Measurements from ENCODE around the gene GTF3A. TPM values are rescaled to one million over a fixed set of nuclear protein-coding genes. Genes with fewer than 3 reads are reported as not detected.

The GTF3A gene
- total and polyA plus RNA-seq, 2 of the 8 experiments (the other 6 are each of a cell fraction or from before 2014, with no cell fraction given) = 41.6 to 96.5 TPM

GRCh38 chr13:27463500-27463899, 39.1 kb downstream of the GTF3A start:
- no peak overlapping the region for H3K56ac ChIP-seq (replicated peaks; ENCODE audit: insufficient read length, low read depth, low read length)
- no peak overlapping the region for H4K91ac ChIP-seq (replicated peaks; ENCODE audit: insufficient read length, low read length)
- H3K79me1 ChIP-seq (ENCODE audit: low read depth, low read length) = no peaks in the 10 kb centered on the region
- no peak overlapping the region for H2AK5ac ChIP-seq (ENCODE audit: low read depth, low read length)
- H3K18ac ChIP-seq (ENCODE audit: extremely low read depth, low read length) = no peak overlapping the region
- ChIA-PET CTCF (ENCODE audit: partially characterized antibody) (interaction anchor here (1.0 to 1.3 kb wide), 2 partner anchors 70 to 101 kb away, joined by 3 read pairs; no protein-coding TSS in a partner anchor), POLR2A (ENCODE audit: partially characterized antibody) (interaction anchor here (1.6 kb wide), 1 partner anchor 12 kb away, joined by 5 read pairs; no protein-coding TSS in a partner anchor)
- no peak overlapping the region for H4K5ac ChIP-seq (ENCODE audit: insufficient read length, low read depth, low read length)
- H3K9ac ChIP-seq (replicated peaks in 1 of 4; ENCODE audit: extremely low read depth in 1 of 4, low read depth in 3 of 4, low read length in 3 of 4) = no peak overlapping the region
- H3K4ac ChIP-seq (replicated peaks; ENCODE audit: insufficient read length, low read depth, low read length) = no peak overlapping the region
- no peaks in the 10 kb centered on the region; a peak in 1 of 7 replicates for H3K27me3 ChIP-seq (replicated peaks in 1 of 4; ENCODE audit: control insufficient read depth in 3 of 4, extremely low read depth in 1 of 4, insufficient read depth in 3 of 4, low read length in 3 of 4)
- H3K36me3 ChIP-seq (ENCODE audit: control insufficient read depth in 2 of 4, insufficient read depth in 4 of 4, low read length in 3 of 4) = no peaks in the 10 kb centered on the region
- no peak overlapping the region for H4K8ac ChIP-seq (ENCODE audit: extremely low read depth, insufficient read depth, low read length)
- H2BK5ac ChIP-seq (ENCODE audit: low read depth, low read length) = no peak overlapping the region
- no peak overlapping the region for H3K4me2 ChIP-seq (ENCODE audit: insufficient read depth in 1 of 2, low read depth in 2 of 2, low read length in 2 of 2)
- H3K4me1 ChIP-seq (replicated peaks in 1 of 4; ENCODE audit: control insufficient read depth in 3 of 4, insufficient read depth in 4 of 4, low read length in 3 of 4) = no peaks in the 10 kb centered on the region
- H2BK12ac ChIP-seq (ENCODE audit: low read depth, low read length) = no peak overlapping the region
- no peak overlapping the region for H3K14ac ChIP-seq (ENCODE audit: insufficient read length)
- H3K79me2 ChIP-seq (ENCODE audit: control insufficient read depth in 1 of 2, insufficient read depth in 2 of 2, low read length in 2 of 2) = no peaks in the 10 kb centered on the region
- H3K23ac ChIP-seq (ENCODE audit: insufficient read length) = no peak overlapping the region
- DNase-seq (ENCODE audit: low read depth in 1 of 2, low spot score in 2 of 2) (no peak), FAIRE-seq (no peak)
- H2AFZ ChIP-seq (ENCODE audit: low read length) = 0 out of 2 replicates have a peak overlapping the region, but pooled peaks have one; percentile 14
- H3K4me3 ChIP-seq (ENCODE audit: extremely low read depth in 1 of 4, insufficient read depth in 2 of 4, low read depth in 3 of 4, low read length in 4 of 4) = no peak overlapping the region
- H4K20me1 ChIP-seq (replicated peaks in 1 of 2; ENCODE audit: control insufficient read depth in 1 of 2, insufficient read depth in 2 of 2, low read length in 2 of 2) = no peaks in the 10 kb centered on the region
- H2BK120ac ChIP-seq (replicated peaks; ENCODE audit: low read depth, low read length) = no peak overlapping the region
- no peak overlapping the region for H2BK15ac ChIP-seq (ENCODE audit: low read length)
- H3K27ac ChIP-seq (ENCODE audit: low read depth, low read length) = no peak overlapping the region
- WGBS, 2 experiments (ENCODE audit: extremely low coverage in 1 of 2, insufficient coverage in 1 of 2, insufficient read length in 1 of 2, insufficient replicate concordance in 2 of 2, low coverage in 1 of 2, low lambda C conversion rate in 2 of 2, missing lambda C conversion rate in 1 of 2) = 78% methylated on average over 6 of the region's 6 CpGs; no CpG with 5 or more reads in 1 of the 2 experiments
- no peaks in the 10 kb centered on the region for H3K23me2 ChIP-seq (ENCODE audit: low read depth, low read length)
- H3K9me3 ChIP-seq (ENCODE audit: insufficient read depth in 2 of 2, low read depth in 1 of 2, low read length in 1 of 2) = no peaks in the 10 kb centered on the region; a peak in 1 of 4 replicates
- no peak overlapping the region for H2BK20ac ChIP-seq (ENCODE audit: low read length)
- TF ChIP-seq, protein P1, sequence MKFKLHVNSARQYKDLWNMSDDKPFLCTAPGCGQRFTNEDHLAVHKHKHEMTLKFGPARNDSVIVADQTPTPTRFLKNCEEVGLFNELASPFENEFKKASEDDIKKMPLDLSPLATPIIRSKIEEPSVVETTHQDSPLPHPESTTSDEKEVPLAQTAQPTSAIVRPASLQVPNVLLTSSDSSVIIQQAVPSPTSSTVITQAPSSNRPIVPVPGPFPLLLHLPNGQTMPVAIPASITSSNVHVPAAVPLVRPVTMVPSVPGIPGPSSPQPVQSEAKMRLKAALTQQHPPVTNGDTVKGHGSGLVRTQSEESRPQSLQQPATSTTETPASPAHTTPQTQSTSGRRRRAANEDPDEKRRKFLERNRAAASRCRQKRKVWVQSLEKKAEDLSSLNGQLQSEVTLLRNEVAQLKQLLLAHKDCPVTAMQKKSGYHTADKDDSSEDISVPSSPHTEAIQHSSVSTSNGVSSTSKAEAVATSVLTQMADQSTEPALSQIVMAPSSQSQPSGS (IDR thresholded peaks at IDR 0.05; ENCODE audit: low read length) = no peak
- TF ChIP-seq PHF8 (conservative IDR thresholded peaks at IDR 0.05; ENCODE audit: low read depth, low read length) = no peak
- no peak for TF ChIP-seq SIN3A (conservative IDR thresholded peaks at IDR 0.05 in 1 of 2, IDR thresholded peaks at IDR 0.05 in 1 of 2; ENCODE audit: low read depth in 1 of 2, low read length in 2 of 2)
- no peak for TF ChIP-seq RBBP5 (IDR thresholded peaks at IDR 0.05; ENCODE audit: borderline replicate concordance, low read depth, low read length)
- TF ChIP-seq, protein P2, sequence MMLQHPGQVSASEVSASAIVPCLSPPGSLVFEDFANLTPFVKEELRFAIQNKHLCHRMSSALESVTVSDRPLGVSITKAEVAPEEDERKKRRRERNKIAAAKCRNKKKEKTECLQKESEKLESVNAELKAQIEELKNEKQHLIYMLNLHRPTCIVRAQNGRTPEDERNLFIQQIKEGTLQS (IDR thresholded peaks at IDR 0.05; ENCODE audit: insufficient read depth, low read depth, low read length) = no peak
- no peak for TF ChIP-seq SP4 (IDR thresholded peaks at IDR 0.05; ENCODE audit: low read length)
- no peak for TF ChIP-seq TEAD4 (IDR thresholded peaks at IDR 0.05; ENCODE audit: low read depth, low read length)
- TF ChIP-seq RXRA (IDR thresholded peaks at IDR 0.05; ENCODE audit: insufficient read depth, low read depth, low read length) = no peak
- TF ChIP-seq GTF2F1 (IDR thresholded peaks at IDR 0.05; ENCODE audit: borderline replicate concordance, low read depth, low read length) = no peak
- no peak for TF ChIP-seq GABPA (IDR thresholded peaks at IDR 0.05; ENCODE audit: borderline replicate concordance, insufficient read depth, low read length)
- TF ChIP-seq SIX5 (IDR thresholded peaks at IDR 0.05; ENCODE audit: low read depth, low read length) = no peak
